Activated T-cell treated with anti-CD3 and anti-CD28 coated beads, Interleukin-2, amount 50 U/mL, for 72 hours (primary cell): ENCODE data around the gene PFAS. TPM values are rescaled to one million over a fixed set of nuclear protein-coding genes. Genes with fewer than 3 reads are reported as not detected.

Experiments
- ATAC-seq, 2 donors: fragments of 150-1000 bp; cut with Tn5 transposase; replicated peaks in 1 of 2; 2 replicates each; pipeline ENCODE4 v1.10.0; 2021; ENCODE audit warnings: moderate library complexity in 2 of 2, mild to moderate bottlenecking in 1 of 2
- DNase-seq, 2 donors: peaks; one replicate each; pipeline ENCODE4 v3.0.0; 2021 to 2022; ENCODE audit warnings: mixed read lengths in 1 of 2
- H3K27ac Mint-ChIP-seq: one replicate; pipeline ENCODE4 v1.8.0; 2022; ENCODE audit warnings: mild to moderate bottlenecking, moderate library complexity, mixed read lengths
- H3K27me3 Mint-ChIP-seq: one replicate; pipeline ENCODE4 v1.8.0; 2022; ENCODE audit warnings: low read depth, mixed read lengths
- H3K36me3 Mint-ChIP-seq, 2 donors: one replicate each; pipeline ENCODE4 v1.8.0; 2022; ENCODE audit warnings: mixed read lengths in 2 of 2, mild to moderate bottlenecking in 1 of 2; ENCODE audit not compliant: insufficient read depth in 2 of 2
- H3K4me1 Mint-ChIP-seq: one replicate; pipeline ENCODE4 v1.8.0; 2022; ENCODE audit warnings: low read depth, mixed read lengths
- H3K4me3 Mint-ChIP-seq, 2 donors: one replicate each; pipeline ENCODE4 v1.8.0; 2022; ENCODE audit warnings: mild to moderate bottlenecking in 2 of 2, mixed read lengths in 2 of 2, moderate library complexity in 2 of 2
- H3K9me3 Mint-ChIP-seq, 2 donors: one replicate each; pipeline ENCODE4 v1.8.0; 2022; ENCODE audit warnings: mixed read lengths in 2 of 2
- total RNA-seq, 2 donors: library from RNA; stranded (reverse); gene quantifications; one replicate each; pipeline ENCODE4 v1.2.3, GENCODE V29; 2022

The PFAS gene
- total RNA-seq, 2 donors from 2014 or later, result 59.9 to 72.2 TPM

- Mint-ChIP-seq H3K9me3 (no peaks in the 10 kb centered on the region), H3K36me3 (peaks cover 5 to 23% of the 10 kb centered on the region in 2 donors), H3K4me1 (no peaks in the 10 kb centered on the region), H3K27ac (no peak overlapping the region), H3K27me3 (no peaks in the 10 kb centered on the region), H3K4me3 (no peak overlapping the region)
- ATAC-seq, result no peak
- no peak for DNase-seq
Observed at GRCh38 chr17:8264836-8265542, 15.9 kb downstream of the PFAS start.

- Mint-ChIP-seq H3K9me3 (no peaks in the 10 kb centered on the region), H3K4me1 (no peaks in the 10 kb centered on the region), H3K36me3 (peaks cover 6 to 21% of the 10 kb centered on the region in 2 donors), H3K4me3 (no peak overlapping the region), H3K27ac (no peak overlapping the region), H3K27me3 (no peaks in the 10 kb centered on the region)
- ATAC-seq (no peak), DNase-seq (no peak)
Observed at GRCh38 chr17:8266648-8267479, 17.8 kb downstream of the PFAS start.

- Mint-ChIP-seq H3K27me3 (no peaks in the 10 kb centered on the region), H3K4me1 (no peaks in the 10 kb centered on the region), H3K36me3 (peaks cover 6 to 19% of the 10 kb centered on the region in 2 donors), H3K27ac (no peak overlapping the region), H3K4me3 (no peak overlapping the region), H3K9me3 (no peaks in the 10 kb centered on the region)
- no peak for ATAC-seq
- DNase-seq, result no peak
Observed at GRCh38 chr17:8267480-8268147, 18.5 kb downstream of the PFAS start.

GRCh38 chr17:8268550-8269298 is 19.6 kb downstream of the PFAS start:
- Mint-ChIP-seq H3K4me1 (no peaks in the 10 kb centered on the region), H3K9me3 (no peaks in the 10 kb centered on the region), H3K4me3 (no peak overlapping the region), H3K27ac (no peak overlapping the region), H3K36me3 (peaks cover 6 to 13% of the 10 kb centered on the region in 2 donors), H3K27me3 (no peaks in the 10 kb centered on the region)
- DNase-seq (no peak), ATAC-seq (peak in 1 of 2 donors; percentile 20)

- Mint-ChIP-seq H3K4me3 (no peak overlapping the region), H3K27me3 (no peaks in the 10 kb centered on the region), H3K4me1 (no peaks in the 10 kb centered on the region), H3K36me3 (peaks cover 4 to 7% of the 10 kb centered on the region in 2 donors), H3K27ac (no peak overlapping the region), H3K9me3 (no peaks in the 10 kb centered on the region)
- ATAC-seq (no peak), DNase-seq (no peak)
Observed at GRCh38 chr17:8272421-8272820, 23.3 kb downstream of the PFAS start.

- ATAC-seq, result no peak
- Mint-ChIP-seq H3K27ac (no peak overlapping the region), H3K4me3 (no peak overlapping the region), H3K27me3 (no peaks in the 10 kb centered on the region), H3K36me3 (peaks cover 4 to 7% of the 10 kb centered on the region in 2 donors), H3K4me1 (no peaks in the 10 kb centered on the region), H3K9me3 (no peaks in the 10 kb centered on the region)
- no peak for DNase-seq
Observed at GRCh38 chr17:8273884-8274444, 24.9 kb downstream of the PFAS start.

GRCh38 chr17:8274816-8275215 is 25.7 kb downstream of the PFAS start:
- Mint-ChIP-seq H3K27me3 (no peaks in the 10 kb centered on the region), H3K27ac (no peak overlapping the region), H3K4me3 (no peak overlapping the region), H3K36me3 (peaks cover 4 to 9% of the 10 kb centered on the region in 2 donors), H3K9me3 (no peaks in the 10 kb centered on the region), H3K4me1 (no peaks in the 10 kb centered on the region)
- DNase-seq (no peak), ATAC-seq (no peak)

- Mint-ChIP-seq H3K27me3 (no peaks in the 10 kb centered on the region), H3K4me3 (no peak overlapping the region), H3K4me1 (no peaks in the 10 kb centered on the region), H3K27ac (no peak overlapping the region), H3K9me3 (no peaks in the 10 kb centered on the region), H3K36me3 (peaks cover 4% of the 10 kb centered on the region in 2 donors)
- DNase-seq (no peak), ATAC-seq (no peak)
Observed at GRCh38 chr17:8275421-8276290, 26.6 kb downstream of the PFAS start.

- no peaks in the 10 kb centered on the region for H3K4me1 Mint-ChIP-seq
- ATAC-seq (no peak), DNase-seq (no peak)
- no peak overlapping the region for H3K27ac Mint-ChIP-seq
- no peaks in the 10 kb centered on the region for H3K9me3 Mint-ChIP-seq
- H3K36me3 Mint-ChIP-seq, result peaks cover 1 to 2% of the 10 kb centered on the region in 2 donors
- H3K27me3 Mint-ChIP-seq, result no peaks in the 10 kb centered on the region
- no peak overlapping the region for H3K4me3 Mint-ChIP-seq
Observed at GRCh38 chr17:8277317-8277716, 28.2 kb downstream of the PFAS start.

GRCh38 chr17:8282345-8282744 is 33.3 kb downstream of the PFAS start:
- H3K36me3 Mint-ChIP-seq, result peaks cover 0 to 2% of the 10 kb centered on the region in 2 donors
- no peak overlapping the region for H3K4me3 Mint-ChIP-seq

GRCh38 chr17:8283356-8283755 is 34.3 kb downstream of the PFAS start:
- Mint-ChIP-seq H3K4me1 (peaks cover 10% of the 10 kb centered on the region), H3K9me3 (no peaks in the 10 kb centered on the region), H3K4me3 (no peak overlapping the region), H3K36me3 (peaks cover 1 to 2% of the 10 kb centered on the region in 2 donors), H3K27ac (no peak overlapping the region), H3K27me3 (no peaks in the 10 kb centered on the region)
- DNase-seq (no peak), ATAC-seq (no peak)

More at GRCh38 chr17:8282345-8282744, 33.3 kb downstream of the PFAS start:
- Mint-ChIP-seq H3K27me3 (no peaks in the 10 kb centered on the region), H3K27ac (no peak overlapping the region), H3K9me3 (no peaks in the 10 kb centered on the region), H3K4me1 (peaks cover 2% of the 10 kb centered on the region)
- no peak for DNase-seq
- ATAC-seq, result no peak

- no peak overlapping the region for H3K4me3 Mint-ChIP-seq
- no peaks in the 10 kb centered on the region for H3K9me3 Mint-ChIP-seq
- ATAC-seq (no peak), DNase-seq (no peak)
- H3K36me3 Mint-ChIP-seq, result peaks cover 2 to 3% of the 10 kb centered on the region in 2 donors
- H3K27ac Mint-ChIP-seq, result no peak overlapping the region
- H3K4me1 Mint-ChIP-seq, result peaks cover 11% of the 10 kb centered on the region
- H3K27me3 Mint-ChIP-seq, result no peaks in the 10 kb centered on the region
Observed at GRCh38 chr17:8284126-8284525, 35.0 kb downstream of the PFAS start.
